GM13976 (cell line): ENCODE results near the gene TTC8.

Experiments used
- DNase-seq: peaks from one replicate; pipeline ENCODE4 v3.0.0; 2012; ENCODE audit warnings: low spot score
- in situ Hi-C: fragments of 300-500 bp; cut with MboI; formaldehyde crosslinking; loops from one replicate; pipeline ENCODE4 v1.12.0; 2022; ENCODE audit warnings: low sequenced_read_pairs, mixed read lengths, inconsistent platforms; ENCODE audit not compliant: unreplicated experiment
- TF ChIP-seq, protein P1 (sequence below): IDR thresholded peaks from 2 replicates; pipeline ENCODE4 v1.5.1; 2012; ENCODE audit warnings: borderline replicate concordance, mild to moderate bottlenecking; ENCODE audit not compliant: insufficient read depth; ENCODE audit errors: extremely low read depth, missing control alignments, control extremely low read depth

The TTC8 gene

GRCh38 chr14:88821888-88822287, 2.6 kb upstream of the TTC8 start:
- no peak for DNase-seq
- TF ChIP-seq, protein P1, sequence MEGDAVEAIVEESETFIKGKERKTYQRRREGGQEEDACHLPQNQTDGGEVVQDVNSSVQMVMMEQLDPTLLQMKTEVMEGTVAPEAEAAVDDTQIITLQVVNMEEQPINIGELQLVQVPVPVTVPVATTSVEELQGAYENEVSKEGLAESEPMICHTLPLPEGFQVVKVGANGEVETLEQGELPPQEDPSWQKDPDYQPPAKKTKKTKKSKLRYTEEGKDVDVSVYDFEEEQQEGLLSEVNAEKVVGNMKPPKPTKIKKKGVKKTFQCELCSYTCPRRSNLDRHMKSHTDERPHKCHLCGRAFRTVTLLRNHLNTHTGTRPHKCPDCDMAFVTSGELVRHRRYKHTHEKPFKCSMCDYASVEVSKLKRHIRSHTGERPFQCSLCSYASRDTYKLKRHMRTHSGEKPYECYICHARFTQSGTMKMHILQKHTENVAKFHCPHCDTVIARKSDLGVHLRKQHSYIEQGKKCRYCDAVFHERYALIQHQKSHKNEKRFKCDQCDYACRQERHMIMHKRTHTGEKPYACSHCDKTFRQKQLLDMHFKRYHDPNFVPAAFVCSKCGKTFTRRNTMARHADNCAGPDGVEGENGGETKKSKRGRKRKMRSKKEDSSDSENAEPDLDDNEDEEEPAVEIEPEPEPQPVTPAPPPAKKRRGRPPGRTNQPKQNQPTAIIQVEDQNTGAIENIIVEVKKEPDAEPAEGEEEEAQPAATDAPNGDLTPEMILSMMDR, result no peak
- in situ Hi-C loops, result no loop called here

GRCh38 chr14:88823968-88824313, 510 bp upstream of the TTC8 start:
- in situ Hi-C loops, result no loop called here
- TF ChIP-seq, protein P1, result no peak
- no peak for DNase-seq

DNA sequence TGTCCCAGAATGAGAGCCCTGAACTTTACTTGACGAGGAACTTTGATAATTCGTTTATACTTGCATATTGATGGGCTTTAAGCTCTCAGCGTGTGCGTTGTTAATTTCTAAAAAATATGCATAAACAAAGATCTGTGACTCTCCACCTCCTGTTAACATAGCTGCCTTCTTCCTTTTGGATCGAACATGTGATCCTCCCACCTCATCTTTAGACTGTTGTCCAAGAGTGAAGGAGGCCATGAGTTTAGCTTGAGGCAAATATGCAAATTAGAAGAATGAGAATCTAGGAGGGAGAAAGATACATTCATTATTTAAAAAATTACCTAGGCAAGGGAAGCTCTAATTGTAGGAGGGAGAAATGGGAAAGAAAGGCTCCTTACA, 617 bp downstream of the TTC8 start:
- in situ Hi-C loops, result no loop called here
- DNase-seq, result peak; percentile 21
- TF ChIP-seq, protein P1, result no peak

DNA sequence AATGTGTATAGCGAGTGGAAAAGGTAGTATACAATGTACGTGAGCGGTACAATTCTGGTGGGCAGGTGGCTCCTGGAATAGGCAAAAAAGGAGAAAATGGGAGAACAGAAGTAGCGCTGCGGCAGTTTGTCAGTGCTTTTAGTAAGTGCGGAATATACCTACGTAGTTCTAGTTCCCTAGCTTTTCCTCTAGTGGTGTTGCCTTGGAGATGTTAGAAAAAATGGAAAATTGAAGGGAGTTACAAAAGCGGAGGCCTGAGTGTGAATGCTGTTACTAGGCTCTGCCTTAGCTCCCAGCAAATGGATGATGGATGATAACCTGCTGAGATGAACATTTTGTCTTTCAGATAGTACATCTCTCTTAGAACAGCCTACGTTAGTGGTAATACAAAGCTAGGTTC, 1.1 kb downstream of the TTC8 start:
- in situ Hi-C loops, result no loop called here
- peak; percentile 15 for DNase-seq
- TF ChIP-seq, protein P1, result no peak

- TF ChIP-seq, protein P1, result no peak
- in situ Hi-C loops, result no loop called here
- DNase-seq, result no peak
Observed at GRCh38 chr14:88829188-88829587, 4.7 kb downstream of the TTC8 start.

DNA sequence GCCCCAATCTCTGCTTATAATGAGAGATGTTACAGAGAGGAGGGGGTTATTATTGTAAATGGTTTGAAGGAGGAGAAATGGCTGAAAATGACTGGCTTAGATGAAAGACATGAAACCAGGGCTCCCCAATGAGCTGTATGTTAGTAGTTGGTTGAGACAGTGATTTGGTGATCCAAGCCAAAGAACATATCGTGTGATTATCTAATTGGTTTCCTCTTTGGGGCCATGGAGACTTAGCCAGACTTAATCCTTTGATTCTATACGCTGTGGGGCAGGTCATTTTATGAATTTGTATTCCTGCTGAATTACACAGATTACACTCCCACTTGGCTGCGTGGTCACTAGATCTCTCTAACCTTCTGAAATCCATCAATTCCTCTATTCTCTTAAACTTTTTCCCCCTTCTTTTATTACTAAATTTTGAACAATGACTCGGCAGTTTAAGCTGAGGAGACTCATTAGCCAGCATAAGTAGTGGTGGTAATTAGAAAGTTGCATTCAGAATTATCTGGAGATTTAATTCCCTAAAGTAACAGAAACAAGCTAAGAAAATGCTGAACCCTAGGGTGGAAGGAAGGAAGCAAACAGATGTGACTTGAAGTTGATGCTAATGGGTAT, 5.3 kb downstream of the TTC8 start:
- TF ChIP-seq, protein P1, result no peak
- in situ Hi-C loops, result no loop called here
- no peak for DNase-seq

- TF ChIP-seq, protein P1, result no peak
- DNase-seq, result no peak
- in situ Hi-C loops, result no loop called here
Observed at GRCh38 chr14:88831284-88831683, 6.8 kb downstream of the TTC8 start.
